ENCODE measurements around the gene CCDC150. TPM values are rescaled to one million over a fixed set of nuclear protein-coding genes. Genes with fewer than 3 reads are reported as not detected.

The CCDC150 gene
- total RNA-seq, 2 donors from 2014 or later = 0.56 TPM; not detected in 1

DNA sequence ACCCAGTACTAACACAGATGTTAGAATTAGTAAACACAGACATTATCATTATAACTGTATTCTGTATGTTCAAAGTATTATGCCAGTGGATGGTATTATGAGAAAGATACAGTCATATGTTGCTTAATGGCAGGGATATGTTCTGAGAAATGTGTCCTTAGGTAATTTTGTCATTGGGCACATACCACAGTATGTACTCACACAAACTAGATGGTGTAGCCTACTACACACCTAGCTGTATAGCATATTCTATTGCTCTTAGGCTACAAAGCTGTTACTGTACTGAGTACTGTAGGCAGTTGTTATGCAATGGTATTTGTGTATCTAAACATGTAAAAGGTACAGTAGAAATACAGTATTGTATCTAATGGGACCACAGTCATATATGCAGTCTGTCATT lies 106.2 kb downstream of the CCDC150 start:
- ATAC-seq (ENCODE audit: insufficient number of reproducible peaks, low FRiP score, low read depth) (no peak), DNase-seq (ENCODE audit: low spot score) (no peak)
- Histone ChIP-seq H3K27ac (no peak overlapping the region), H3K36me3 (no peaks in the 10 kb centered on the region), H3K27me3 (replicated peaks; ENCODE audit: insufficient read depth) (no peaks in the 10 kb centered on the region), H3K4me1 (ENCODE audit: control insufficient read depth in 1 of 2, low read depth in 2 of 2) (no peaks in the 10 kb centered on the region), H3K9me3 (no peaks in the 10 kb centered on the region), H3K4me3 (no peak overlapping the region)
- TF ChIP-seq, protein P1, sequence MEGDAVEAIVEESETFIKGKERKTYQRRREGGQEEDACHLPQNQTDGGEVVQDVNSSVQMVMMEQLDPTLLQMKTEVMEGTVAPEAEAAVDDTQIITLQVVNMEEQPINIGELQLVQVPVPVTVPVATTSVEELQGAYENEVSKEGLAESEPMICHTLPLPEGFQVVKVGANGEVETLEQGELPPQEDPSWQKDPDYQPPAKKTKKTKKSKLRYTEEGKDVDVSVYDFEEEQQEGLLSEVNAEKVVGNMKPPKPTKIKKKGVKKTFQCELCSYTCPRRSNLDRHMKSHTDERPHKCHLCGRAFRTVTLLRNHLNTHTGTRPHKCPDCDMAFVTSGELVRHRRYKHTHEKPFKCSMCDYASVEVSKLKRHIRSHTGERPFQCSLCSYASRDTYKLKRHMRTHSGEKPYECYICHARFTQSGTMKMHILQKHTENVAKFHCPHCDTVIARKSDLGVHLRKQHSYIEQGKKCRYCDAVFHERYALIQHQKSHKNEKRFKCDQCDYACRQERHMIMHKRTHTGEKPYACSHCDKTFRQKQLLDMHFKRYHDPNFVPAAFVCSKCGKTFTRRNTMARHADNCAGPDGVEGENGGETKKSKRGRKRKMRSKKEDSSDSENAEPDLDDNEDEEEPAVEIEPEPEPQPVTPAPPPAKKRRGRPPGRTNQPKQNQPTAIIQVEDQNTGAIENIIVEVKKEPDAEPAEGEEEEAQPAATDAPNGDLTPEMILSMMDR (IDR thresholded peaks at IDR 0.05) = no peak

DNA sequence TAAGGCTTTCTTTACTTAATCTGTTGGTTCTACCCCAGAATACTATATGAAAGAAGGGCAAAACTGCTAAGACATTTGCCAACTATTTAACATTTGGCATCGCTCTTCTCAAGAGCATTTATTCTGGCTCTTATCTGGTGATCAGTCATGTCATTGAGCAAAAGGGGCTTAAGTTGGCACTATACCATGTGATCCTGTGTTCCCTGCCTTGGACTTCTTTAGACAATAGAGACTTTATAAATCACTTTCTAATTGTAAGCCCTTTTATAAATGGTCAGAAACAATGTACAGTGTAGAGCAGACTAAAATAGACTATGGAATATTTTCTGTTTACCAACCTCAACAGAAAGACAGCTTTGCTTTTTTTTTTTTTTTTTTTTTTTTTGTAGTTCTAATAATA lies 107.9 kb downstream of the CCDC150 start:
- no peaks in the 10 kb centered on the region for H3K27me3 ChIP-seq (replicated peaks; ENCODE audit: insufficient read depth)
- ATAC-seq (ENCODE audit: insufficient number of reproducible peaks, low FRiP score, low read depth) (no peak), DNase-seq (ENCODE audit: low spot score) (no peak)
- H3K27ac ChIP-seq = no peak overlapping the region
- H3K36me3 ChIP-seq = no peaks in the 10 kb centered on the region
- TF ChIP-seq, protein P1 (IDR thresholded peaks at IDR 0.05) = no peak
- no peaks in the 10 kb centered on the region for H3K4me1 ChIP-seq (ENCODE audit: control insufficient read depth in 1 of 2, low read depth in 2 of 2)
- no peak overlapping the region for H3K4me3 ChIP-seq
- no peaks in the 10 kb centered on the region for H3K9me3 ChIP-seq

DNA sequence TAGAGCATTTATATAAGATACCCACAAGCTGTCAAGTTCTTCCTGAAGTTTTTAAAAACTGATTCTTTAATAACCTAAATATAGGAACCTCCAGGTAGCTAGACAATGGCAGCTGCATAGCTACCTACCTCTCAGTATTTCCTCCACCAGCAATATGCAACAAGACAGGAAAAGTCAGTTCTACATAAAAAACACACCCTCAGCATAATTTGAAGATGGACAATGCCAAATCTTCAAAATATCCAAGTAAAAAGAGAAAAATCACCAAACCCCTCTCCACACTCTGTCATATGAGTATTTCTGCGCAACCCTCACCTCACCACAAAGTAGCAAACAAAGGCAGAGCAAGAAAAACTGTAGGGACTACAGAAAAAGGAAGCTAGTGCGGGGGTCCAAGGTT lies 108.6 kb downstream of the CCDC150 start:
- DNase-seq (ENCODE audit: low spot score) (no peak), ATAC-seq (ENCODE audit: insufficient number of reproducible peaks, low FRiP score, low read depth) (no peak)
- no peaks in the 10 kb centered on the region for H3K4me1 ChIP-seq (ENCODE audit: control insufficient read depth in 1 of 2, low read depth in 2 of 2)
- H3K9me3 ChIP-seq = no peaks in the 10 kb centered on the region
- TF ChIP-seq, protein P1 (IDR thresholded peaks at IDR 0.05) = no peak
- H3K27ac ChIP-seq = no peak overlapping the region
- H3K36me3 ChIP-seq = no peaks in the 10 kb centered on the region
- no peaks in the 10 kb centered on the region for H3K27me3 ChIP-seq (replicated peaks; ENCODE audit: insufficient read depth)
- H3K4me3 ChIP-seq = no peak overlapping the region

DNA sequence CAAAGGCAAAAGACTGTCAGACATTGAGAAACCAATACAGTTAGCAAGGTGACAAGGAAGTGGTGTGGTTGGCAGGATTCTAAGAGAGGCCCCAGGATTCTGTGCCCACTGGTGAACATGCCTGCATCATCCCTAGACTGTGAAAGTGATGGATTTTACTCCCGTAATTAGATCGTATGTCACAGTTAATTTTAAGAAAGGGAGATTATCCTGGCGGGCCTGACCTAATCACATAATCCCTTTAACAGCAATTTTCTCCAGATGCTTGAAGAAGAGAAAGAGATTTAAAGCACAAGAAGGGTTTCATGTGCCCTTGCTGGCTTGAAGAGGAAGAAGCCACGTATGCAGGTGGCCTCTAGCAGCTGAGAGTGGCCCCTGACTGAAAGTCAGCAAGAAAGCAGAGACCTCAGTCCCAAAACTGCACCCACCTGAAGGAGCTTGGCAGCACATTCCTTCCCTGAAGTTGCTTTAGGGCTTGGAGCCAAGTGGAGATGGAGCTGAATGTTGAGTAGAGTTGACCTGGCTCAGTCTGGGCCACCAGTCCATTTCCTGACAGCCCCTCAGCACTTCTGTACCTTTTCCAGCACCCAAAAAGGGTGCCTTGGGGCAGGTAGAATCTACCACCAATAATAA lies 110.9 kb downstream of the CCDC150 start:
- TF ChIP-seq, protein P1 (IDR thresholded peaks at IDR 0.05) = no peak

DNA sequence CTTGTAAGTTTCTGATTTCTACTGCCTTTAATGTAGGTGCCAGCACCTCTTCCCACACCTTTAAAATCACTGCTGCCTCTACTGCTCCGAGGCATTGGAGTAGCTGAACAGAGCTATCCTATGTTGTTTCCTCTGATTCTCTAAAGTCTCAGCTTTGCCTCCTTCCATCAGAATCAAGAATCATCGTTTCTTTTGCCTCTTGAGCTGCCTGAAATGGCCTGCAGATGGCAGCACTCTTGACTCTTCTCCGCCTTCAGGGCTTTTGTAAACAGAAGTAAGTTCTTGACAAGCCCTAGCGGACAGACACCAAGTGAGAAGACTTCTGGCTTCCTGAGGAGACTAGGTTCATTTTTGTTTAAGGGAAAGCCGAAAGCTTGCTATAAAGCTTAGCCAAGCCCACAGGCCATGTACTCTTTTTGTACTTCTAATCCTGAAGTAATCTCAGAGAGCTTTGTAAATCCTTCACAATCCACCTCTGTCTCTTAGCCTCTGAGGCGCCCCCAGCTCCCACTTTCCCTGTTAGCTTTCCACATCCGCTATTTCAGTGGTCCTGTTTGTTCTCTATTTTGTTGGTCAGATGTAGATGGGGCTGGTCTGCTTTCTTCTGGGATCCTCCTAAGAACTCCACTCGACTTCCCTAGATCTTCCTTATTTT lies 111.6 kb downstream of the CCDC150 start:
- no peaks in the 10 kb centered on the region for H3K36me3 ChIP-seq
- peaks cover 2% of the 10 kb centered on the region for H3K9me3 ChIP-seq
- no peaks in the 10 kb centered on the region for H3K4me1 ChIP-seq (ENCODE audit: control insufficient read depth in 1 of 2, low read depth in 2 of 2)
- H3K27me3 ChIP-seq (replicated peaks; ENCODE audit: insufficient read depth) = no peaks in the 10 kb centered on the region
- TF ChIP-seq, protein P1 (IDR thresholded peaks at IDR 0.05) = peak; percentile 62
- peak overlapping the region; percentile 50 for H3K4me3 ChIP-seq
- DNase-seq (ENCODE audit: low spot score) (no peak), ATAC-seq (ENCODE audit: insufficient number of reproducible peaks, low FRiP score, low read depth) (no peak)
- H3K27ac ChIP-seq = no peak overlapping the region

More for the DNA sequence above, 110.9 kb downstream of the CCDC150 start:
- H3K9me3 ChIP-seq = peaks cover 2% of the 10 kb centered on the region
- no peak overlapping the region for H3K4me3 ChIP-seq
- H3K27me3 ChIP-seq (replicated peaks; ENCODE audit: insufficient read depth) = no peaks in the 10 kb centered on the region
- H3K27ac ChIP-seq = no peak overlapping the region
- H3K4me1 ChIP-seq (ENCODE audit: control insufficient read depth in 1 of 2, low read depth in 2 of 2) = no peaks in the 10 kb centered on the region
- DNase-seq (ENCODE audit: low spot score) = no peak
- no peaks in the 10 kb centered on the region for H3K36me3 ChIP-seq
- no peak for ATAC-seq (ENCODE audit: insufficient number of reproducible peaks, low FRiP score, low read depth)

Measured in thoracic aorta (tissue), 2 donors.